Stimulated activated CD4-positive, alpha-beta T cell treated with anti-CD3 and anti-CD28 coated beads, Interleukin-4, amount 100 ng/mL, for 1 hour (primary cell): Measurements from ENCODE around the gene RYR2.

Source experiments
- DNase-seq: peaks from one replicate; pipeline ENCODE4 v3.0.0-alpha.2; 2020

RYR2 gene

DNA sequence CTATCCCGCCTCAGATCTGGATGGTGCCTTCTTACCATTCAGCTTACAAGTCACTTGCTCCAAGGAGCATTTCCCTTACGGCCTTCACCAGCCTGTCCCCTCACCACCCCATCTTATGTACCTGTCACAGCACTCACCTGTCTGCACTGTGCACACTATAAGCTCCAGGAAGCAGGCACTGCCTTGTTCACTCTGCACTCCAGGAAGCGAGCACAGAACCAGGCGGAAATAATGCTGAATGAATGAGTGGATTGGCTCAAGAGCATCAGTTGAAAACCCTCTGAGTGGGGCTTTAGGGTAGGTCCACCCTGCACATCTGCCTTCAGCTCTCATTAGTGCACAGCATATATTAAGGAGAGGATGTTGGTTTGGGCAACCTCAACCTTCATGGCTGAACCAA, 8.9 kb upstream of the RYR2 start:
- DNase-seq: no peak

DNA sequence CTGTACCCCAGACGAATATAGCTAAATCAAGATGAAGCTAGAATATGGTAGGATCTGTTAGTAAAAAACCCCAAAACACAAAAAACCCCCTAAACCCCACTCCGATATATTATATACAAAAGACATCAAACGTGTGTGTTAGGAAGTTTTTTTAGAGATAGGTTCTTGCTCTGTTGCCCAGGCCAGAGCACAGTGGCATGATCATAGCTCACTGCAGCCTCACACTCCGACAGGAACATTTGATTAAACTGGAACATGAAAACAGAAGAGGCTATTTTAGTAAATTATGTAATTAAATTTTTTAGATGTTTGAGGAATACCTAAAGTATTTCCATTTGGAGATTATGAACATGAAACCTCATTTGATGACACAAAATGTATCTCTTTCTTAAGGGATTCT, 8.2 kb upstream of the RYR2 start:
- DNase-seq: no peak

DNA sequence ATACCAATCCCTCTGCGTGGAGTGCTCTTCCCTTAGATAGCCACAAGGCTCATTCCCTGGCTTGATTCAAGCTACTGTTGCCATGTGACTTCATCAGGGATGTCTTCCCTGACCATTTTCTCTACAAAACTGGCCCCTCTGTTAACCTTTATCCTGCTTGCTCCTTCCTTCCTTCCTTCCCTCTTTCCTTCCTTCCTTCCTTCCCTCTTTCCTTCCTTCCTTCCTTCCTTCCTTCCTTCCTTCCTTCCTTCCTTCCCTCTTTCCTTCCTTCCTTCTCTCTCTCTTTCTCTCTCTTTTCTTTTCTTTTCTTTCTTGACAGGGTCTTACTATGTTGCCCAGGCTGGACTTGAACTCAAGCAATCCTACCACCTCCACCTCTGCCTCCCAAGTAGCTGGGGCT, 6.2 kb upstream of the RYR2 start:
- no peak for DNase-seq

DNA sequence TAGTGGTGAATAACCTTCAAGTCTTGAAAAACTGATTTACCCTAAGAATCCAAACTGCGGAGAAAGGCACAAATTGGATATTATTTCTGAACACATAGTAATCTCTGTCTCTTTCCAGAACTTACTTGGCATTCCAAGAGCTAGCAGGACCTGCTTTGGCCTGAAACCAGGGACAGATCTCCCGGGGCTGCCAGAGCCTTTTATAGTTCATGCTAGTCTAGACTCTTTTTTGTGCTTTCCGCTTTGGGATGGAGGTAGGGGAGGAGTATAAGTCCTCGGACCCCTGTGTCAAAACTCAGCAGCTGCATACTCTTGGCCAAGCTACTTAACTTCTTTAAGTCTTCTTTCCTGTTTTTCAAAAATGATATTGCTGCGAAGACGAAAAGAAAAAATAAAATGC, 3.8 kb upstream of the RYR2 start:
- no peak for DNase-seq

DNA sequence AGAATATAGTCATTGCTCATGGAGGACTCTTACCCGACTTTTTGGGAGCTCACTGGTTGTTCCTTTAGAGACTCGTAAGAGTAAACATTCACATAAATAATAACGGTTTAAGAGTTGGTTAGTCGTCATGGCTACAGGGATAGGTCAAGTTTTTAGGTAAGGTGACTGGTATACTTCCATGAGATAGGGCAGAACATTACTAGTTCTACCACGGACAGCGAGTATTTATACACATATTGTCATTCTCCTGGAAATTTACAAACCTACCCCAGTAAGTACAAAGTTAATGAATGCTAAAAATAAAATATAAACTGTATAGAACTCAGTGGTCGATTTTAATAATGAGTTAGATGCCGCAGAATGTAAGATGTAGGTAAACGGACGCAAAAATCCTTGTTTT, 1.2 kb upstream of the RYR2 start:
- no peak for DNase-seq

DNA sequence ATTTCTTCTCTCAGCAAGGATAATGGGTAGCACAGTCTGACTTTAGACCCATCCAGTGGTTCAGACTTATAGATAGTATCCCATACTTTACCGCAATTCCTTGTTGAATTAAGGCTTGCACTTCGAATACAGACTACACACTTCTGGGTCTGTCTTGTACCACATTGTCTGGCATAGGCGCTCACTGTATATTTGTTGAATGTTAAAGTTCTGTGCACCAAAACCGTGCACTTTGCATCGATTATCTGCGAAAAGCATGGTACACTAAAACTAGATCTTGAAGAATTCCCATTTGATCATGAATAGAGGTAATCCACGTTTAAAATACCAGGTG, 556 bp upstream of the RYR2 start:
- DNase-seq: no peak

DNA sequence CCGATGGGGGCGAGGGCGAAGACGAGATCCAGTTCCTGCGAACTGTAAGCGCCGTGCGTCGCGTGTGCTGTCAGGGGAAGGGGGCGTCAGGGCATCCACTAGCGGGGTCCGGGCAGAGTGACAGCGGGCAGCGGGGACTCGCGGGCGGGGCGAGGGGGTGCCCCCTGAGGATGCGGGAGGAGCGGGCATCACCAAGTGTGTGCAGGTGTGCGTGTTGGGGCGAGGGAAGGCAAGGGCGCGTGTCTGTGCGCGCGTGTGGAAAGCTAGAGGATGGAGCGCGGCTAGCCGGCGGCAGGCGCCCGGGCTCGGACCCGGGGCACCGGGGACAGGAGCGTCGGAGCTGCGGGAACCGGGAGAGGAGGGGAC, 525 bp downstream of the RYR2 start:
- DNase-seq: no peak

DNA sequence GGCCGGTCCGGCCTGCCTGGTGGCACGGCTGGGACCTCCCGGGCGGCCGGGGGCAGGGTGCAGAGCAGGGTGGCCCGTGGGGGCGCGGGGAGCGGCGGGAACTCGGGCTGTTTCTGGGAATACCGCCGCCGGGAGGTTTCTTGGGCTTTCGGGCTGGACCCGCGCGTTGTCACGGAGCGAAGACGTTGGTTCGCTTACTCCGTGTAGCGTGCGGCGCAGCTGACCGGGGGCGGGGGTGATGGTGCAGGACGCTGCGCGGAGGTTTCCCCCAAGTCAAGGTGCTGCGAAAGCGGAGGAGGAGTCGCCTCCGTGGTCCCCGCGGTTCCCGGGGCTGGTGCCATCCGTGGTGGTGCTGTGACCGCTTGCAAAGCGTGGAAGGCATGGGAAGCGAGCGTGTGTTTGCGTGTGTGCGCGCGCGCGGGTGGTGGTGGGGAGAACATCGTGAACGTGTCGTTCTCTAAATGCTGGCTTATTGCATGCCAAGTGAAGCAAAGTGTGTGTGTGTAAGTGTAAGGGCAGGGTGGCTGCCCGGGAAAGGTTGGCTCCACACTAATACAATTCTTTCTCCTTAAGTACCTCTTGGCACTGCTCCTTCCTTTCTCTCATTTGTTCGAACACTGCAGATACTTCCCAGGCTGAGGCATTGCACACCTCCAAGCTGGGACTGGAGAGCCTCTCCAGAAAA, 1.1 kb downstream of the RYR2 start:
- no peak for DNase-seq

DNA sequence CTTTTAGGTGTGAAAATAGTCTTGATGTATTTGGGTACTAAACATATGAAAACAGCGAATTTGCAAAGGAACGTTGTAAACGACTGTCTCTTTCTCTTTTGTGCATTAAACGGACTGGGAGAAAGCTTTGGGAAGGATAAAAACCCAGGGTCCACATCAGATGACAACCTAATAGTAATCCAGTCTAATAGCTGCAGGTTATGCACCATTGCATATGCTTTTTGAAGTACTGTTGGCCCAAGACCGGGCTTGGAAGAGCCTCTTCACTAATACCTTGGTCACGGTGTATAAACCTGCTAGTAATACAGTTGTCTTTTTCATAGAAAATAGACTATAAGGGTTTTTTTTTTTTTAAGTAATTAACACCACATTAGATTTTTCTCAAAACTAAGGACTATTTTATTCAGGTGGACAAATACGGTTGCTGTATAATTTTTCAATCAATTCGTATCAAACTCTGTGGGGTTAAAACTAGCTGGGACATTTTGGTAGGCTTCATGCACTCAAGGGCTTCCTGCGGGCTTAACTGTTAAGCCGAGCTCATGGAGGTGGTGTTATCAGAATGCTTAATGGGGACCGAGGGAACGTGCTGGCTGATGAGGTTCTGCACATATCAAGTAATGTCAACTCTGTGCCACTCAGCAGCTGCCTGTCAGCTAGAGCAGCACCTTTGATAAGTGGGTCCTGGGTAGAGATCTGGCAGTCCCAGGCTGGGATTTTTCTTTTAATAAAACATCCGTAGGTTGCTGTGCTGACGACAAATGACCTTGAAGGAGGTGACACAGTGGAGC, 2.1 kb downstream of the RYR2 start:
- DNase-seq: no peak

DNA sequence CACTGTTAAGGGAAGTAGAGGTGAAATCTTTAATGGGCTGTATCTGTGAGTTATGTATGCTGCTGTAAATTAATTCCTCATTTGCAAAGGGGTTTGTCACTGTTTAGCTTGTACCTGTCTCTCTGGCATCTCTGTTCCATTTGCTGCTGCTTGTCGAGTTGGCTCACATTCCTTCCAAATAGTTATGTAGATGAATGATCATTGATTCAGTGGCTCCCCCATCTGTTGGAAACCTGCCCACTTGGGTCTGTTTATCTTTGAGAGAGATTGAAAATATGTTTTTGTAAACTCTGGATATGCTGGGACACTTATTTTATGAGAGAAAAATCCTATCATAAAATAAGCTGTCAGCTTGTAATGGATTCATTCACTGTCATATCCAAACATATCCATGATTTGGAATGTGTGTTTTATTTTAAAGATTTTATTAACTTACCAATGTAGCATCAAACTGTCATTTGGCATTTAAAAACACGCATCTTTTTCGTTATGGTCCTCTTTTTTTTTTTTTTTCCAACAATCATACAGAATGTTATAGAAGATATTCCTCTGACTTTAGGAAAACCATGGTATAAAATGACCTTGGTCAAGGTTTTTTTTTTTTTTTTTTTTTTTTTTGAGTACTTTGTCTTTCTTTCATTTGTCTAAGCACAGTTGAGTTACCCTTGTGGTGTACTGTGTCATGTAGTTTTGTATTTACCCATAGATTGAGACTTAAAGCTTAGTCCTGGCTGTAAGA, 3.5 kb downstream of the RYR2 start:
- no peak for DNase-seq

DNA sequence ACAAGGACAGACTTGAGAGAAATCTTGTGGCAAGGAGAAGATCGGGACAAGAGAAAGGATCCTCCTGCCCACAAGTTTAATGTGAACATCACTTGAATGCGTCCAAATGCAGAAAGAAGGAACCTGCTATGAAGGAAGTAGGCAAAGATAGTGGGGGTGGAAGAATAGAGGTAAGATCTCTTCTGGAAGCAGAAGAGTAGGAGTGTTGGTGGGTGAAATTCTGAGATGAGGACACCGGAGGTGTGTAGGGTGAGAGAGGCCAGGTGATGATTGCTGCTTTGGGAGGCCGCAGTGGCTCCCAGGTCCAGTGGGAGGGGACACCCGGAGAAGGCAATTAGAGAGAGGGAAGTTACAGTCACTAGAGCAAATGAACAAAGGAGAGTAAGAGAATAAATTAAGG, 6.8 kb downstream of the RYR2 start:
- no peak for DNase-seq

DNA sequence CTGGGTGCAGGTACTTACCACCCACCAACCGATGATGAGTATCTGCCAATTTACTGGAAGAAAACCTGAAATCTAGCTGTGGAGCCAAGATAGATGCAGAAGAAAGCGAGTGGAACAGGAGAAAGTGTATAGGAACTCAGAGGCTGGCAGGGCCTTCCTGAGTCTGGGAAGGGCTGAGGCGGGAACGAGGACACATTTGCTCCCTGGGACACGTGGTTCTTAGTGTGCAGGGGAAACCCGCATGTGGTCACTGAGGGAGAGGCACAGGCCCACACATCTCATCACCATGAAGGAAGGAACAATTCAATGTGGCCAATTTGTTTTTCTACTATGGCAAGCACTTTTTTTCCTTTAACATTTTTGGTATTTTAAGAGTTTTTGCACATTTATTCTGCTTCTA, 8.2 kb downstream of the RYR2 start:
- DNase-seq: no peak

DNA sequence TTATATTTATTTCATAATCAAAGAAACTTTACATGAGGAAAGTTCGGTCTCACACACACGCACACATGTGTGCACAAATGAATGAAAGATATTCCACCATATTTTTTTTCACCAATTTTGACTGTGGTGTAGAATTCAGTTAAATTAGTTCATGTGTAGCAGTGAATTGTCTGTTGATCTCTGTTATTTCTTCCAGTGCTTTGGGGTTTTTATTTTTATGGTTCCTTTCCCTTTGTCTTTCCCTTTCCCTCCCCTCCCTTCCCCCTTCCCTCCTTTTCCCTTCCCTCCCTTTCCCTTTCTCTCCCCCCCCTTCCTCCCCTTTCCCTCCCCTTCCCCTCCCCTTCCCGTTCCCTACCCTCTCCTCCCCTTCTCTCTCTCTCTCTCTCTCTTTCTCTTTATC, 8.9 kb downstream of the RYR2 start:
- DNase-seq: no peak

DNA sequence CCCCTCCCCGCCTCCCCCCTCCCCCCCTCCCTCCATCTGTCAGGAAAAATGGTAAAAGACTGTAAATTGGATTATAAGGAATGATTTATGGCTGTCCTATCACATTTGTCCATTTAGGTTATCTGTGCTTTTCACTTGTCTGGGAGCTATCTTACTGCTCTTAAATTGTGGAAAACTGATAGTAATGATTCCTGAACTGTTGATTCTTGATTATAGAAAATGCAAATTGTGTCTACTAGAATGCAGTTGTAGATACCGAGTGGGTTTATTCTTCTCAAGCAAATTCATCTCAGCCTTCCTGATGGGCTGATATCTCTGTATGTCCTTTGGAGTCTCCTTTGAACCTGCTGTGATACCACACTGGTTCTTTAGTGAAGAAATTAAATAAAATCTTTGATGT, 12.3 kb downstream of the RYR2 start:
- DNase-seq: no peak

DNA sequence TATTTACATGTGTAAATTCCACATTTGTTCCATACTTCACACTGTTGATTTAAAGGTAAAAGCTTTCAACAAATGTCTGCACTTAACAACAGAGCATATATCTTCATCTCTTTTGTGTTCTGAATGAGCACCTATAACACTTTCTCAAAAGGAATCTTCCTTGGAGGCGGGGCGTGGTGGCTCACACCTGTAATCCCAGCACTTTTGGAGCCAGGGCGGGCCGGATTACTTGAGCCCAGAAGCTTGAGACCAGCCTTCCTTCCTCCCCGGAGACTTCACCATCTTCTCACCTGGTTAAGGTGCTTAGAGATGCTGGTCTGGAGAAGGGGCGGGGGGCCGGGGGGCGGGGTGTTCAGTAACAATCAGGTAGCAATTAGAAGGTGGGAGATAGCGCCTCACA, 16.5 kb downstream of the RYR2 start:
- no peak for DNase-seq

DNA sequence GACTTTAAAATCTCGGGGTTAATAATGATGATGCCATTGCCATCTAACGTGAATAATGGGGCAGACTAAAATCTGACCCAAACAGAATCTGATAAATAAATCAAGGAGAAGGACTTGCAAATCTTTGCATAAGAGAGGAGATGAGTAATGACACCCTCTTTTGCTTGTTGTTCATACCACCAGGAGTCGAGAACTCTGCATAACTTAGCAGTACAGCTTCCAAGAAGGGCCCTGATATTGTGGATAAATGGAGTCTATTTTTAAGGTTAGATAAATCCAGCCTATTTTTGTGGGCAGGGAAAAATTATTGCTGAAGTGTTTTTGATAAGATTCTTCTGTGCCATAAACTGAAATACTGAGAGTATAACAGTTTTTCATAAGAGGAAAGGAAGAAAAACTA, 17.3 kb downstream of the RYR2 start:
- no peak for DNase-seq

DNA sequence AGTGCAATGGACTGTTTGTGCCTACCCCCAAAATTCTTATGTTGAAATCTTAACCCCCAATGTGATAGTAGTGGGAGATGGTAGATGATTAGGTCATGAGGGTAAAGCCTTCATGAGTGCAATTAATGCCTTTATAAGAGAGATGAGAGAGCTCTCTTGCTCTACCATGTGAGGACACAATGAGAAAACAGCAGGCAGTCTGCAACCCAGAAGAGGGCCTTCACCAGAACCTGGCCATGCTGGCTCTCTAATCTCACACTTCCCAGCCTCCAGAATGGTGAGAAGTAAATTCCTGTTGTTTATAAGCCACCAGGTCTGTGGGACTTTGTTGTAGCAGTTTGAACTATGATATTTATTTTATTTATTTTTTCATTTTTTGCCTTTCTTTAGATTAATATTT, 21.0 kb downstream of the RYR2 start:
- no peak for DNase-seq

DNA sequence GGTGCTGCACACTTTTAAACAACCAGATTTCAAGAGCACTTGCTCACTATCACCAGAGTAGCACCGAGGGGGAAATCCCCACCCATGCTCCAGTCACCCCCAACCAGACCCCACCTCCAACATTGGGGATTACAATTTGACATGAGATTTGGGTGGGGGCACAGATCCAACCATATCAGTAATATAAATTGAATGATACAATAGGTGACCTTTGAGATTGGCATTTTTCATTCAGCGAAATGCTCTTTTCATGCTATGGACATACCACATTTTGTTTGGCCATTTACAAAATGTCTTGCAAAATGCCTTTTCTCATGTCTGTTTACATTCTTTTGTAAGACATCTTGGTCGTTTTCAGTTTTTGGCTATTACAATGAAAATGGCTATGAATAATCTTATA, 23.9 kb downstream of the RYR2 start:
- no peak for DNase-seq

DNA sequence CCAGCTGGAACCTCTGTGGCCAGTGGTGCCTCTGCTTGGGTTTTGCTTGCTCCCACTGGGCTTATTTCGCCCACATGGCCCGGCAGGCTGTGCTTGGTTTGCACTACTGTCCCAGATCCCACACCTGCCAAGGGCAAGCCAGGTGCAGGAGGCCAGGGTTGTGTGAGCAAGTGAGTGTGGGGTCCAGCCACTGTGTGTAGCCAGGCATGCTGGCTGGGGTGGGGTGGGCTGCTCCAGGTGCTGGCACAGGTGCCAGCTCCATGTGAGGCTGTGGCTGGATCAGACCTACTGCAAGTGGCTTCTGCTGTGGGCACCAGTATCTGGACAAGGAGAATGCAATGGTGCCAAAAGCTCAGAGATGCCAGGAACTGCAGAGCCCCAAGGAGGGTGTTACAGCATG, 28.5 kb downstream of the RYR2 start:
- no peak for DNase-seq

DNA sequence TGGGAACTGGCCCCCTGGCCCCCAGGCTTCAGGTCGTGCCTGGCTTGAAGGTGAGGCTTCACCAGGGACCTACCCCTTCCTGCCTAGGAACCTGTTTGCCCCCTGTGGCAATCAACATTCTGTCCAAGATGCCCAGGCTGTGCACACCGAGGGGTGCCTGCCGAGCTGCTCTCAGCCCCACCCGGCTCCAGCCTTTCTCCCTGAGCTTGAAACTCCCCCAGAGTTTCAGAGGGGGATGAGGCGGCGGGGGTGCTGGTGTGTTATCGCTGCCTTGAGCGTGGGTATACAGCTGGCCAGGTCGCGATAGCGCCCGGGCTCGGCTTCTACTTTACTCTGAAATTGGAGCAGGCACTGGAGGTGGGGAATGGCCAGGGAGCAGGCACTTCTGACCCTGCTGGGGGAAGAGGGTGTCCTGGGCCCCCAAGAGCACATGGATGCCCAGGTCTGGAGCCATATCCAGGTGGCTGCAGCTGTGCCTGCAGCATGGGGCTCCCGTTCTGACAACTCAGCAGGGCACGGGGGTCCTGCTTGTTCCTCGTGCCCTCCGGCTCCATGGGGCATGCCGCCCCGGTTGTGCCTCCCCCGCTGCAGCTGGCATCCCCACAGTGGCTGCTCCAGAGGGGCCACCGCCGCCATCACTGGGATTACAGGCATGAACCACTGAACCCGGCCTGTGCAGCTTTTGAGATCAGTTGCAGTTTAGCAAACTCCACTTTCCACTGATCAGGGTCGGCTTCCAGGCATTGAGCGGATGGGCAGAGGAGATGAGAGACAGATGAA, 29.8 kb downstream of the RYR2 start:
- no peak for DNase-seq

DNA sequence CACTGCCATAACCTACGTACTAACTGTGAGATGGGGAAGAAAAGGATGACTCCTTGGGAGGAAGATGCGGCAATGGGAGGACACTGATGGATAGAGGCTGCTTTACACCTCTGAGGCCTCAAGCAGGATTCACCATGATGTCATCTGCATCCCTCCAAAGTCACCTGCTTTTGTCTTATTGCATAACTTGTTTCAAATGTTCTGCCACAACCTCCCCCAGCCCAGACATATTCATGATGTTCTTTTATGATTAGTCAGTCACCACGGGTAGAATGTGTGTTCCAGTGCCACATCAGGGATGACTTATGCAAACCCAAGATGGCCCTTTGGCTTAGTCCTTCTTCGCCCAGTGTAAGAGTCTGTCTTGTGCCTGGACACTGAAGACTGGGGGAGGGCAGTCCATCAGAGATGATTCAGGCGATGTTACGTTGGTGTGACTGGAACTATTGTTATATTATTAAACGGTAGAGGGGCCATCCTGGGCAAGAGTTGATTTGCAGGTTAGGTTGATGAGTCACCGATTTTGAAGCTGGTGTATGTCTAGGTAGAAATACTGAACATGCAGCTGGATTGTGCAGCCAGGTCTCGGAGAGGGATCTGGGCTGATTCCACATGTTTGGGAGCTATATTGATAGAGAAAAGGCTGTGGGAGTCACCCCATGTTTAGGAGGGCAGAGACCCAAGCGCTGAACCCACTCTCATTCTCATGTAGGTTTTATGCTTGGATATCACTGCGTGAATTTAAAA, 32.6 kb downstream of the RYR2 start:
- DNase-seq: no peak

DNA sequence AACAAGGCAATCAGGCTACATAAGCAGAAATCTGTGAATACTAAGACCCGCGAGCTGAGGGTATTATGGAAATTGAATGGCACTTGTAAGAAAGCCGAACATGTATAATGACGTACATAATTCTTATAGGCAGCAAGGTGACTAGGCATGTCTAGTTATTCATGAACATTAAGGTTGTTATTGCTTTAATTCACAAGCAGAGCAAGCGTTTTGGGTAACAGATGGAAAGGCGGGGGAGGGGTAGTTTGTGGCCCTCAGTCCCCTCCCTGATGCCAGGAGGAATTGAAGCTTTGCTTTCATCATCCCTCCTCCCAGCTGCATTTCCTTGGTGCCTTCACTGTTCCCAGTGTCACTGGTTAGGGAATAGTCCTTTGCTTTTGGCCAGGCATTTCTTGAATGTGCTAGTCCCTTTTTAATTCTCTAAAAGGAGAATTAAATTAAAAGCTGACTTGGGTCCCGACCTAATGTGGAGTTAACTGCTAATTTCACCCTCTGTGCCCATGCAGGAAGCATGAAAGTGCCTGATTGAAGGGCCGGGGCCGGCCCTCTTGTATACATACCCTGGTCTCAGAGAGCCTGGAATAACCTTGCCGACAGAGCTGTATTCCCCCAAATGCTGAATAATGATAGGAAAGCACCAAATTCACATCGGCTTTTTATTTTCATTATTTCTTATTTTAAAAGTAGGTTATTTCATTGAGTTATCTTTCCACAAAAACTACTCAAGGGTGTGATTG, 42.5 kb downstream of the RYR2 start:
- DNase-seq: no peak
